Epithelial cell of esophagus (primary cell): ENCODE data around the gene KAT7.
A peak's percentile ranks its signal among the peaks of the same experiment; 100 is the strongest.

Source experiments
- DNase-seq: peaks from one replicate; pipeline ENCODE4 v3.0.0; 2010; ENCODE audit warnings: low read depth
- H3K4me3 ChIP-seq: 2 replicates; pipeline ENCODE4 v1.5.1; 2011; ENCODE audit warnings: mild to moderate bottlenecking, low read length, control low read depth
- CTCF ChIP-seq: IDR thresholded peaks from 2 replicates; pipeline ENCODE4 v1.5.1; 2011; ENCODE audit warnings: low read depth, mild to moderate bottlenecking, low read length, control low read depth, inconsistent platforms; ENCODE audit not compliant: insufficient read depth; ENCODE audit errors: missing control alignments

The KAT7 gene

GRCh38 chr17:49861150-49861884 is 72.8 kb downstream of the KAT7 start:
- peak; percentile 51 for DNase-seq
- peak; percentile 93 for TF ChIP-seq CTCF
- H3K4me3 ChIP-seq: no peak overlapping the region

DNA sequence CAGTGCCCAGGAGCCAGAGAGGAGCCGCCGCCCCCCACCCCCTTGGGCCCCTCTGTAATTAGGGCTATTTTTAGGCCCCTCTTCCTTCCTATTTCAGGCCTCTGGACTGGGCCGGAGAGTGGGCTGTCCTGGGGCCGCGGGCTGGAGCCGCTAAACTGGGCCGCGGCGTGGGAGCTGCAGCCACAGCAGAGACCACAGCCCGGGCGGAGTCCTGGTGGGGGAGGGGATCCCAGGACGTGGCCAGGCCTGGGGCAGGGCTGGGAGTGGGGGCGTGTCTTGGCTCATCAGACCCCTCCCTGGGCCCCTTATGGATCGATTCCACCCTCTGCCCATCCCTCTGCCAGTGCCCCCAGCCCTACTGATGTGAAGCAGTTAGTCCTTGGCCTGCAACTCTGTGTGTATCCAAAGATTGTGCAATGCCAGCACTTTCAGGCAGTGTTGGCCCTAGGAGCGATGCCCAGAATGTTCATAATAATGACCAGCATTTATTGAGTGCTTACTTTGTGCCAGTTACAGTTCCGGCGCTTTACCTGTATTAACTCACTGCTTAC is 74.4 kb downstream of the KAT7 start:
- H3K4me3 ChIP-seq: no peak overlapping the region
- TF ChIP-seq CTCF: no peak
- DNase-seq: no peak

- DNase-seq: no peak
- H3K4me3 ChIP-seq: no peak overlapping the region
- TF ChIP-seq CTCF: no peak
Measured at GRCh38 chr17:49866019-49866380, 77.5 kb downstream of the KAT7 start.

DNA sequence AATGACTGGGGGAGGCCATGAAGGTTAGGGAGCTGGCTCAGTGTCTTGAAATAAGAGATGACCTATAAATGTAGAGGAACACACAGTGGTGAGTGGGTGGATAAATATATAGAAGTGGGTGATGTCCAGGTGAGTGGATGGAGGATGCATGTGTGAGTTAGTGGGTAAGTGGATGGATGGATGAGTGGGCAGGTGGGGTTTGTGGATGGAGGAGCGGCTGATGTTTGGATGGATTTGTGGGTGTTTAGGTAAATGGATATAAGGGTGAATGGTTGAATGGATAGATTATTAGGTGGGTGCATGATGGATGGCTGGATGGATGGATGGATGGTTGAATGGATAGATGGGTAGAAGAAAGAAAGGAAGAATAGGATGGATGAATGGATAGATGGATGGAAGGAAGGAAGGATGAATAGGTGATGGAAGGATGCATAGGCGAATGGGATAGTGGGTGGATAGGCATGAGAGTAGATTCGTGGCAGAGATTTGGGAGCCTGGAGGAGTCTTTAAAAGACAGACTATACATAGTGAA is 78.5 kb downstream of the KAT7 start:
- no peak for TF ChIP-seq CTCF
- no peak for DNase-seq
- H3K4me3 ChIP-seq: no peak overlapping the region

DNA sequence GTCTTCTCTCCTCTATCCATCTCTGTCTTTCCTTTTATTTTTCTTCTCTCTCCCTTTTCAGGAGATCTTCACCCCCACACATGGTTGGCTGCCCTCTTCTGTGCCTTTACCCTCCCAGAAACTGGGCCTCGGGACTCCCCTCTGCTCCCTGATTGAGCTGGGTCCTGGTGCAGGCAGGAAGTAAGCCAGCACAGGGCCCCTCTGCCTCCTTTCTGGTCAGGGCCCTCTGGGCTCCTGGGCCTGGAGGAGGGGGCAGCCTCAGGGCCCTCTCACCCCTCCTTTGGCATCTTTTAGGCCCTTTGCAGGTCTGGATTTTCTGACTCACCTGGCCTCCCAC is 80.5 kb downstream of the KAT7 start:
- H3K4me3 ChIP-seq: no peak overlapping the region
- DNase-seq: no peak
- no peak for TF ChIP-seq CTCF

DNA sequence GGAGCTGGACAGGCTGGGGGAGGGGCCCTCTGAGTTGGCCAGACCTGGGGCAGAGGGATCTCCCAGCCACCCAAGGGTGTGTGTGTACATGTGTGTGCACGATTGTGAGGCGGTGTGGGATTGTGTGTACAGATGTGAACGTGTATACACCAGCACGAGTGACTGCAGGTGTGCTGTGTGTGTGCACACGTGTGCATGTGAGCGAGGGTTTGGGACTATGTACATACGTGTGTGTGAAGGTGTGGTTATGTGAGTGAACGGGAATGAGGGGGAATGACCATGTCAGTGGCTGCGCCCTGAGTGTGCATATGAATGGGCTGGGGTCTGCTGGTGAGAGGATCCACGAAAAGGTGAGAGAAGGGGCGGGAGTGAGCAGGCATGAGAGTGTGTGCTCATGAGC is 81.8 kb downstream of the KAT7 start:
- DNase-seq: no peak
- H3K4me3 ChIP-seq: no peak overlapping the region
- TF ChIP-seq CTCF: no peak

DNA sequence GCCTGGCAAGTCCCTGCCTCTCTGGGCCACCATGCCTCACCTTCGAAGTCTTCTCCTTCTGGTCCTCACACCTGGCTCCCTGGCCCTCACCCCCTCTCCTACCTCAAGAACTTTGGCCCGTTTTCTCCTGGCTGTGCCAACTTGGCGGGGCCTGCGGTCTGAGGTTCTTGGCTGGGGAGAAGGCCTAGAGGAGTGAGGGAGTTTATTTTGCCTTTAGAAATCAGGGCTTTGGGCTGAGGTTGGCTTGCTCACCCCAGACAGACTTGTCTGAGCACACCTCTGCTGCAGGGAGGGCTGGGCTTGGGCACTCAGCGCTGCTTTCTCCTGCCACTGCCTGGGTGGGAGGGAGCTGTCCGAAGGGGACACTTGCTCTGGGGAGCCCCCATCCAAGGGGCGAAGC is 82.7 kb downstream of the KAT7 start:
- peak; percentile 50 for DNase-seq
- no peak overlapping the region for H3K4me3 ChIP-seq
- TF ChIP-seq CTCF: no peak
